OCI-LY3 (cell line): Measurements from ENCODE around the gene KIF22.

Source experiments
- EZH2phosphoT487 ChIP-seq: fragments of 200-600 bp; shearing (Covaris generic); IDR thresholded peaks from 2 replicates; pipeline ENCODE4 v1.6.1; 2018; ENCODE audit warnings: antibody characterized with exemption, mixed run types, low read depth
- TF ChIP-seq, protein P1 (sequence below): fragments of 200-600, 300-600 bp; sonication (generic); IDR thresholded peaks from 2 replicates; pipeline ENCODE4 v1.5.1; 2014; ENCODE audit warnings: antibody characterized with exemption, low read length, low read depth

DNA sequence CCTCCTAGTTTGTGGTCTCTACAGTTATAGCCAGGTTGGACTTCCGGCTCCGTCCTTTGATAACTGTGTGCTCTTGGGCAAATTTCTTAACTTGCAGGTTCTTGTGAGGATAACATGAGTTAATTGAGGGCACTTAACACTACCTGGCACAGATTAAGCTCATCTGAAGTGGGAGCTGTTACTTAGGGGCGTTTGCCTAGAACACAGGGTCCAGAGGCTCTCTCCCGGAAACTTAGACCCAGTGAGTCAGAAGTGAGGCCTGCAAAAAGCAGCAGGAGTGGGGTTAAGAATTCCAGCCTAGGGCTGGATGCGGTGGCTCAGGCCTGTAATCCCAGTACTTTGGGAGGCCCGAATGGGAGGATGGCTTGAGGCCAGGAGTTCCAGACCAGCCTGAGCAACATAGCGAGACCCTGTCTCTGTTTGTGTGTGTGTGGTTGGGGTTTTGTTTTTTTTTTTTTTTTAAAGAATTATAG lies 31.1 kb downstream of the KIF22 start:
- TF ChIP-seq EZH2phosphoT487, result no peak
- TF ChIP-seq, protein P1, sequence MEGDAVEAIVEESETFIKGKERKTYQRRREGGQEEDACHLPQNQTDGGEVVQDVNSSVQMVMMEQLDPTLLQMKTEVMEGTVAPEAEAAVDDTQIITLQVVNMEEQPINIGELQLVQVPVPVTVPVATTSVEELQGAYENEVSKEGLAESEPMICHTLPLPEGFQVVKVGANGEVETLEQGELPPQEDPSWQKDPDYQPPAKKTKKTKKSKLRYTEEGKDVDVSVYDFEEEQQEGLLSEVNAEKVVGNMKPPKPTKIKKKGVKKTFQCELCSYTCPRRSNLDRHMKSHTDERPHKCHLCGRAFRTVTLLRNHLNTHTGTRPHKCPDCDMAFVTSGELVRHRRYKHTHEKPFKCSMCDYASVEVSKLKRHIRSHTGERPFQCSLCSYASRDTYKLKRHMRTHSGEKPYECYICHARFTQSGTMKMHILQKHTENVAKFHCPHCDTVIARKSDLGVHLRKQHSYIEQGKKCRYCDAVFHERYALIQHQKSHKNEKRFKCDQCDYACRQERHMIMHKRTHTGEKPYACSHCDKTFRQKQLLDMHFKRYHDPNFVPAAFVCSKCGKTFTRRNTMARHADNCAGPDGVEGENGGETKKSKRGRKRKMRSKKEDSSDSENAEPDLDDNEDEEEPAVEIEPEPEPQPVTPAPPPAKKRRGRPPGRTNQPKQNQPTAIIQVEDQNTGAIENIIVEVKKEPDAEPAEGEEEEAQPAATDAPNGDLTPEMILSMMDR, result no peak
